Femur (tissue), 1 donor: ENCODE measurements around the gene PEX11G.

Source experiments
- DNase-seq: peaks from one replicate; pipeline ENCODE4 v3.0.0-alpha.2; 2017

The PEX11G gene

DNA sequence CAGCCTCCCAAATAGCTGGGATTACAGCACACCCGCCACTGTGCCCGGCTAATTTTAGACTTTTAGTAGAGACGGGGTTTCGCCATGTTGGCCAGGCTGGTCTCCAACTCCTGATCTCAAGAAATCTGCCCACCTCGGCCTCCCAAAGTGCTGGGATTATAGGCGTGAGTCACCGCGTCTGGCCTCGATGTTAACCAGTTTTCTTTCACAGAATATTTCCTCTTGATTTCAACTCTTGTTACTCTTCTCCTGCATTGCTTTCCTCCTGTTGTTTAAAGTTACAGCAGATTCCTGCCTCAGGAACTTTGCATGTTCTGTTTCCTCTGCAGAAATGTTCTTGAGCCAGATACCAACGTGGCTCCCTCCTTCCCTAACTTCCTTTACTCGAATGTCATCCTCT lies 3.7 kb upstream of the PEX11G start:
- DNase-seq, result no peak

DNA sequence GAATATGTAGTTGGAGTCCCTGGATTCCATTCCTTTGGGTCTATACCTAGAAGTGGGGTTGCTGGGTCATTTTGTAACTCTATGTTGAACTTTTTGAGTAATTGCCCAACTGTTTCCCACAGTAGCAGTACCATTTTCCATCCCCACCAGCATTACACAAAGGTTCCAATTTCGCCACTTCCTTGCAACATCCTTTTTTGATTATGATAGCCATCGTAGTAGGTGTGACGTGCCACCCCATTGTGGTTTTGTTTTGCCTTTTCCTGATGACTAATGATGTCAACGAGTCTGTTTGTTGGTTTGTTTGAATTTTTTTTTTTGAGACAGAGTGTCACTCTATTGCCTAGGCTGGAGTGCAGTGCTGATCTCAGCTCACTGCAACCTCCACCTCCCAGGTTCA lies 3.3 kb upstream of the PEX11G start:
- no peak for DNase-seq

DNA sequence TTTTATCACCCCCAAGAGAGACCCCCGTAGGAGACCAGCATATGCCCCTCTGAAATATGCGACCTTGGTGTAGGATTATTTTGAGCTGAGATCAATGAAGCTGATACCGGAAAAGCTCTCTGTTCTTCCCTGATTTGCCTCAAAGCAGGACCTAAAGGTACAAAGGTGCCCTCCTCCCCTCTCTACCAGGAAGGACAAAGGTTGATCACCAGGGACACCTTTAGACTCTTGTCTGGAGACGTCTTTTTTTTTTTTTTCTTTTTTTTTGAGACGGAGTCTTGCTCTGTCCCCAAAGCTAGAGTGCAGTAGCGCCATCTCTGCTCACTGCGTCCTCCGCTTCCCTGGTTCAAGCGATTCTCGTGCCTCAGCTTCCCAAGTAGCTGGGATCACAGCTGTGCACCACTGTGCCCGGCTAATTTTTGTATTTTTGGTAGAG lies 792 bp upstream of the PEX11G start:
- DNase-seq, result no peak

DNA sequence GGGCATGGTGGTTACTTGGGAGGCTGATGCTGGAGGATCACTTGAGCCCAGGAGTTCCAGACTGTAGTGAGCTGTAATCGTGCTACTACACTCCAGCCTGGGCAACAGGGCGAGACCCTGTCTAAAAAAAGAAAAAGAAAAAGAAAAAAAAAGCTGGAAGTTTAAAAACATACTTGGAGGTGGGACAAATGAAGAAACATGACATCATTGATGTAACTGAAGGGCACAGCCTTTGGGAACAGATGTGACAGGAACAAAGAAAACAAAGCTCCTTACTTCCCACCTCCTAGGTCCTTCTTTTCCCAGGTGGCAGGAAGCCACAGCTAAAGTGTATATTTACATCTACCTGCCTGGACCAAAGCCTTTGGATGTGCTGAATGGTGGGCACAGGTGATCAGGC lies 1.9 kb downstream of the PEX11G start:
- DNase-seq, result no peak

DNA sequence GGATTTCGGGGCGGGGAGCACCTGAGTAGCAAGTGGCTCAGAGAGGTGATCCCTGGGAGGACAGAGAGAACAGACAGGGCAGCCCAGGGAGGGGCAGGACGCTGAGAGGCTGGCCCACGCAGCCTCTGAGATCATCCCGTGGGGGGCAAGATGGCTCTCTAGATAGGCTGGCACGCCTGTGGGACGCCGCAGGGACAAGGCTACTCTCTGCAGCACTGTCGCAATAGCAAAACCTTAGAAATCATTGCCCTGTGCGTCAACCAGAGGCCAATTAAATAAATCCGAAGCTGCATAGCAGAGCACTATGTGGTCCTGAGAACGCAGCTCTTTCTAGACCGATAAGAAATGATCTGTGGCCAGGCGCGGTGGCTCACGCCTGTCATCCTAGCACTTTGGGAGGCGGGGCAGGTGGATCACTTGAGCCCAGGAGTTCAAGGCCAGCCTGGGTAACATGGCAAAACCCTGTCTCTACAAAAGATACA lies 5.1 kb downstream of the PEX11G start:
- DNase-seq, result no peak

GRCh38 chr19:7482584-7483439 lies 6.0 kb downstream of the PEX11G start:
- no peak for DNase-seq

GRCh38 chr19:7480970-7481255 lies 7.9 kb downstream of the PEX11G start:
- DNase-seq, result no peak

- no peak for DNase-seq
Observed at GRCh38 chr19:7480222-7480969, 8.4 kb downstream of the PEX11G start.

- no peak for DNase-seq
Observed at GRCh38 chr19:7478843-7479227, 10.0 kb downstream of the PEX11G start.

DNA sequence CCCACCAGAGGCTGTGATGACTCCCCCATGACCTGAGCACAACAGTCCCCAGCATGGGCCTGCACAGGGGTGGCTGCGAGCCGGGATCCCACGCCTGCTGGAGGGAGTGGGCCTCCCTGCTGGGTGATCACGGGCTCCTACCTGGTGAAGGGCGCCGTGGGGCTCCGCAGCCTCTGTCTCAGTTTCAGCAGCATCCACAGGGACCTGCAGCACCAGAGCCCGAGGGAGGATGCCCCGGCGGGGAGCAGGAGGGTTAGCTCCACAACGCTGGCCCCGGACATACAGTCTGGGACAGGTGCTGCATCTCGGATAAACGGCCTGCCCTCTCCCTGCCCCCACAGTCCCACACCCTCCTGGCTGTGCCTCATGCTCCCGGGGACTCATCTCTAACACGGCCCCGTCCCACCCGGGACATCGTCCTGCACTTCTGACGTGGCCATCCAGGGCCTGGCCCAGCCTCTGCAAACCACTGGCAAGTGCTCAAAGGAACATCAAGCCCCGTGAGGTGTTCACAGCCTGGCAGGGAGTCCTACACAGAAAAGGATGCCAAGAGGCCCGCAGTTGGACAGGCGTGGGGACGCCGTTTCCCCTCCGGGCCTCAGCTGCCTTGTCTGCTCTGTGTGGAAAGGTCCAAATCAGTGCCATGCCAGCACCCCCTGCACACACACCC lies 10.5 kb downstream of the PEX11G start:
- no peak for DNase-seq

- no peak for DNase-seq
Observed at GRCh38 chr19:7477758-7478157, 11.1 kb downstream of the PEX11G start.

DNA sequence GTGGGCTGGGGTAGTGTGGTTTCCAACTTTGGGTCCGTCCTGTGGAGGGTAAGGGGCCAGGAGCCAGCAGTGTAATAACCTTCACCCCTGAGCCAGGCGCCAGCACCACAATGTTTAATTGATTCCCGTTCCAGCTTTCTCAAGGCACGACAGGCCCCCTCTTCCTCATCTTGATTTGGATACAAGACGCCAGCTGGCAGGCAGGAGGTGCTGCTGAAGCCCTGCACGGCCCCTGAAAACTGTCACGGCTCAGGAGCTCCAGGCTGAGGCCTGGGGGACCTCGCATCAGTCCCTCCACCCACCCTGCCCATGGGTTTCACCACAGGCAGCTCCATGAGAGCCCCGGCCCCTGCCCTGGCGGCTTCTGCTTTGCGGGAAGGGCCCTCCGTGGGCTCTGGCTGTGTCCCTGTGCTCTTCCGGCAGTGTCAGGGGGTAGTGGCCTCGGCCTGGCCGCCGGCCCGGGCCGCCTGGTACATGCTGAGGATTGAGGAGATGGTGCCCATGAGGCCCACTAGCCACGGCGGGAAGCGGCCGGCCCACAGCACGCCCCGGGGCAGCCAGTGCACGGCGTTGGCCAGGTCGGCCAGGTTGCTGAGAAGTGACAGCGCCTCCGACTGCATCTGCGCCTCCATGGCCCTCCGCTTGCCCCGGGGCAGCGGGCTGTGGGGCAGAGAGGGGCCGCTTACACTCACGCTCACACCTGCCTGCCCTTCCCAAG lies 11.9 kb downstream of the PEX11G start:
- DNase-seq, result no peak

GRCh38 chr19:7476241-7476640 lies 12.6 kb downstream of the PEX11G start:
- DNase-seq, result no peak

GRCh38 chr19:7475665-7476064 lies 13.2 kb downstream of the PEX11G start:
- DNase-seq, result no peak

- DNase-seq, result no peak
Observed at GRCh38 chr19:7471696-7472615, 16.9 kb downstream of the PEX11G start.

DNA sequence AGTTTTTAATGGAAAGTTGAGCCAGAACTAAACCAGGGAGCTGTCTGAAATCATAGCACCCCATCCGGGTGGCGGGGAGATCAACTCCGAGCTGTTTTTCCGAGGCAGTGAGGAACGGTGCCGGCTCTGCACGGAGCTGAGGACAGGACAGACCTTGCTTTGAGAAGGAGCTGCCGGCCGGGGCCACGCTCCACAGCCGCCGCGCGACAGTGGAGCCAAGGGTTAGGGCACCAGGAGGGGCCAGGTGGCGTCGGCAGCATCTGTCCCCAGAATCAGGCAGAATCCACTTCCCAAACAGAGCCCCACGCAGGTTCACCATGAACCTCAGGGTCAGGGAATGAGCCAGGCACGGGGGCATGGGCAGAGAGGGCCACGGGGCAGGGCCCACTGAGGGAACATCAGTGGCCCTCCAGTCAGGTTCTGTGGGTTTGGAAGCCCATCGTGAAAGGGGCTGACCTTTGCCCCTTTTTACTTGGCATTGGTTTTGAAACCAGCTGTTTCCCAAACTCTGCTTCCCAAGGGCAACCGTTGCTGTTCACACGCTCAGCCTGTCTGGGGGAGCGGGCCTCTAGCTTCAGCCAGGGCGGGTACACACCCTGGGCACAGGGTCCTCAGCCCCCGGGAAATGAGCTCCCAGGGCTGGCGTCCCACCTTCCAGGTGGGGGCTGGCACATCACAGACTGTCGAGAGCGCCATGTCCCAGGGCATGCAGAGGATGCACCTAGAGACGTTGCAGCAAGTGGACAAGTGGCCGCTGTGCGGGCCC lies 18.1 kb downstream of the PEX11G start:
- no peak for DNase-seq

DNA sequence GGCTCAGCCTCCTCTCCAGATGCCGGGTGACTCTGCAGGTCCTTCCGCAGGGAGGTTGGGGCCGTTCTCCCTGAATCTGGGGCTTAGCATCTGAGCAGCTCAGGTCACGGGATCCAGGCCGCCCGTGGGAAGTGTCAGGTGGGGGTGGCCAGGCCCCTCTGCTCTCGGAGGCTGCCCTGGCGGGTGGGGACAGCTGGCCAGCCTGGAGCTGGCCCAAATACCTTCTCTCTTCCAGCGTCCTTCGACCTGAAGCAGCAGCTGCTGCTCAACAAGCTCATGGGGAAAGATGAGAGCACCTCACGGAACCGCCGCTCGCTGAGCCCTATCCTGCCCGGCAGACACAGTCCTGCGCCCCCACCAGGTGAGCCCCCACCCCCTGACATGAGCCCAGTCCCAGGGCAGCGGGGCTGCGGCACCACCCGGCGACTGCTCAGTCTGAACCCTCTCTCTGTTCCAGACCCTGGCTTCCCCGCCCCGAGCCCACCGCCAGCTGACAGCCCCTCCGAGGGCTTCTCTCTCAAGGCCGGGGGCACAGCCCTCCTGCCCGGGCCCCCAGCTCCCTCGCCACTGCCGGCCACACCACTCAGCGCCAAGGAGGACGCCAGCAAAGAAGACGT lies 19.1 kb downstream of the PEX11G start:
- no peak for DNase-seq

GRCh38 chr19:7468840-7469239 lies 20.0 kb downstream of the PEX11G start:
- DNase-seq, result no peak

DNA sequence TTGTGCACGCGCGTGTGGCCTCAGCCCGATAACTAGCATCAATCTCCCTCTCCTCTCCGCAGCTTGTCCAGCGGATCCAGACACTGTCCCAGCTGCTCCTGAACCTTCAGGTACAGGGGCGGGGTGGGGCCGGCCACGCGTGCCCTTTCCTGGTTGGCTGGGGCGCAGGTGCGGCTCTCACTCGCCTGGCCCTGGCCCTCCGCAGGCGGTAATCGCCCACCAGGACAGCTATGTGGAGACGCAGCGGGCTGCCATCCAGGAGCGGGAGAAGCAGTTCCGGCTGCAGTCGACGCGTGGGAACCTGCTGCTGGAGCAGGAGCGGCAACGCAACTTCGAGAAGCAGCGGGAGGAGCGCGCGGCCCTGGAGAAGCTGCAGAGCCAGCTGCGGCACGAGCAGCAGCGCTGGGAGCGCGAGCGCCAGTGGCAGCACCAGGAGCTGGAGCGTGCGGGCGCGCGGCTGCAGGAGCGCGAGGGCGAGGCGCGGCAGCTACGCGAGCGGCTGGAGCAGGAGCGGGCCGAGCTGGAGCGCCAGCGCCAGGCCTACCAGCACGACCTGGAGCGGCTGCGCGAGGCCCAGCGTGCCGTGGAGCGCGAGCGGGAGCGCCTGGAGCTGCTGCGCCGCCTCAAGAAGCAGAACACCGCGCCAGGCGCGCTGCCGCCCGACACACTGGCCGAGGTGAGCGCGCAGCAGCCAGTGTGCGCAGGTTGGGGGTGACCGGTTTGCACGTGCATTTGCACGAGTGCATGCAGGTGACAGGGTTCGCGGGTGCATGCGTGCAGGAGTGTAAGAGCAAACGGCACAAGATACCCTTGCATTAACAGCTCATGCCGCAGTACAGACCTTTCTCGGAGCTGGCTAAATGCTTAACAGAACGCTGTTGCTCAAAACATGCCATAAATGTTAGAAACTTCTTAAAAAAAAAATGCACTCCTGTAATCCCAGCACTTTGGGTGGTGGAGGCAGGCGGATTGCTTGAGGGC lies 21.5 kb downstream of the PEX11G start:
- DNase-seq, result no peak
